Upper lobe of right lung (tissue), 1 donor: ENCODE measurements around the gene DIRAS1. TPM values are rescaled to one million over a fixed set of nuclear protein-coding genes. Genes with fewer than 3 reads are reported as not detected.

Experiments used
- ATAC-seq: fragments of 200-7000 bp; cut with Tn5 transposase; one replicate; pipeline ENCODE4 v1.9.1; 2020; ENCODE audit warnings: mild to moderate bottlenecking, moderate library complexity
- DNase-seq: peaks from one replicate; pipeline ENCODE4 v3.0.0-alpha.2; 2020
- H3K27ac ChIP-seq: fragments of 200-600 bp; one replicate; pipeline ENCODE4 v1.8.0; 2022
- H3K27me3 ChIP-seq: fragments of 200-600 bp; one replicate; pipeline ENCODE4 v1.8.0; 2022; ENCODE audit warnings: mild to moderate bottlenecking
- H3K36me3 ChIP-seq: fragments of 200-600 bp; one replicate; pipeline ENCODE4 v1.8.0; 2022
- H3K4me1 ChIP-seq: fragments of 200-600 bp; one replicate; pipeline ENCODE4 v1.8.0; 2022
- H3K4me3 ChIP-seq: fragments of 200-600 bp; one replicate; pipeline ENCODE4 v1.8.0; 2022; ENCODE audit warnings: mild to moderate bottlenecking
- H3K9me3 ChIP-seq: fragments of 200-600 bp; one replicate; pipeline ENCODE4 v1.8.0; 2022
- intact Hi-C: fragments of 100-400 bp; cut with DNase I; formaldehyde crosslinking; loops from one replicate; pipeline ENCODE4 v1.11.0; 2022
- total RNA-seq: library from RNA; stranded (reverse); fragmentation: NEBNext Ultra II Directional; extraction: Animal tissue kit (Norgen Biotek cat#: 25700); gene quantifications from one replicate; pipeline ENCODE4 v1.2.1, GENCODE V29; 2021
- TF ChIP-seq, protein P1 (sequence below): fragments of 200-600 bp; IDR thresholded peaks from one replicate; pipeline ENCODE4 v1.8.0; 2022; ENCODE audit warnings: antibody characterized with exemption
- donor health status: DM: no; HTN: yes; CAD: no; lungs with severe emphysema.

DIRAS1 gene
- total RNA-seq, 1 donor from 2014 or later, result 1.8 TPM

DNA sequence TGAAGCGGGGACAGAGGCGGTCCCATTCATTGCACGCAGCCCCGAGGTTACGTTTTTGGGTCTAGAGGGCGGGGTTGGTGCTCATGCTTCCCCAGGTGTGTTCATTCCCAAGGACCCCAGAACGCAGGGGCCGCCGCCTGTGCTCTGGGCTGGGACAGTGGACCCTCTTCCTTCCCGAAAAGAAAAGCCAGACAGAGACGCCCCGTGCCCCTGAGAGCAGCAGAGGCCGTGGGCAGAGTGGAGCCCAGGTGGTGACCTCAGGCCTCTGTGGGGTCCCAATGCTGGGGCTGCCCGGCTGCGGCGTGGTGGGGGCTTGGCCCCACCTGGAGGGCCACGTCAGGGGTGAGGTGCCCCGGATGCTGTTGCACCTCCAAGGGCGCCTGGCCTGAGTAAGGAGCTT, 46.5 kb upstream of the DIRAS1 start:
- intact Hi-C loops, result loop anchor here (10.0 kb wide), 1 partner anchor 123 kb away; no protein-coding TSS in a partner anchor
- H3K4me3 ChIP-seq, result no peak overlapping the region
- no peaks in the 10 kb centered on the region for H3K9me3 ChIP-seq
- H3K4me1 ChIP-seq, result peaks cover 8% of the 10 kb centered on the region
- H3K27me3 ChIP-seq, result no peaks in the 10 kb centered on the region
- DNase-seq (no peak), ATAC-seq (no peak)
- H3K36me3 ChIP-seq, result peaks cover 60% of the 10 kb centered on the region
- TF ChIP-seq, protein P1, sequence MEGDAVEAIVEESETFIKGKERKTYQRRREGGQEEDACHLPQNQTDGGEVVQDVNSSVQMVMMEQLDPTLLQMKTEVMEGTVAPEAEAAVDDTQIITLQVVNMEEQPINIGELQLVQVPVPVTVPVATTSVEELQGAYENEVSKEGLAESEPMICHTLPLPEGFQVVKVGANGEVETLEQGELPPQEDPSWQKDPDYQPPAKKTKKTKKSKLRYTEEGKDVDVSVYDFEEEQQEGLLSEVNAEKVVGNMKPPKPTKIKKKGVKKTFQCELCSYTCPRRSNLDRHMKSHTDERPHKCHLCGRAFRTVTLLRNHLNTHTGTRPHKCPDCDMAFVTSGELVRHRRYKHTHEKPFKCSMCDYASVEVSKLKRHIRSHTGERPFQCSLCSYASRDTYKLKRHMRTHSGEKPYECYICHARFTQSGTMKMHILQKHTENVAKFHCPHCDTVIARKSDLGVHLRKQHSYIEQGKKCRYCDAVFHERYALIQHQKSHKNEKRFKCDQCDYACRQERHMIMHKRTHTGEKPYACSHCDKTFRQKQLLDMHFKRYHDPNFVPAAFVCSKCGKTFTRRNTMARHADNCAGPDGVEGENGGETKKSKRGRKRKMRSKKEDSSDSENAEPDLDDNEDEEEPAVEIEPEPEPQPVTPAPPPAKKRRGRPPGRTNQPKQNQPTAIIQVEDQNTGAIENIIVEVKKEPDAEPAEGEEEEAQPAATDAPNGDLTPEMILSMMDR, result no peak
- no peak overlapping the region for H3K27ac ChIP-seq

DNA sequence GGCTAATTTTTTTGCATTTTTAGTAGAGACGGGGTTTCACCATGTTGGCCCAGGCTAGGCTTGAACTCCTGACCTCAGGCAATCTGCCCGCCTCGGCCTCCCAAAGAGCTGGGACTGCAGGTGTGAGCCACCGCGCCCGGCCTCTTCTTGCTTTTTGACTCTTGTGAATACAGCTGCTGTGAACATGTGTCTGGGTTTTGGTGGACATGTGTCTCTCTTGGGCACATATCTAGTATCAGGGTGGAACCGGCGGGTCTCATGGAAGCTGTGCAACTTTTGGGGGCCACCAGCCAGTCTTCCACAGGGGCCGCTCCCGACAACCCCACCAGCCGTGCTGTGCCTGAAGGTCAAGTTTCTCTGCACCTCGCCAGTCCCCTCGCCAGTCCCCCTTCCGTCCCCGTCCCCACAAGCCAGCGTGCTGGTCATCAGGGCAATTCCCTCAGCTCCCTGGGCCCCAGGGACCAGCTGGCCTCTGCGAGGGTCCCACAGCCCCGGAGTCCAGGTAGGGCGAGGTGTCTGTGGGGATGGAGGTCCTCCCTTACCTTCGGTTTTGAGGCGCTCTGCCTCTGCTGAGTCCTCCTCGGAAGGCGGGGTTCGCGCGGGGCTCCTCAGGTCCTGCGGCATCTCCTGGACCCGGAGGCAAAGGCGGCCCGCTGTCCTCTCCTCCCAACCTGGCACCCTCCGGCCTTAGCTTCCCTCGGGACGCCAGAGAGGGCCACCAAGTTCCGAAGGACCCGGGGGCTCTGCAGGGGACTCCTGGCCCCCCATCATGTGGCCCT, 45.6 kb upstream of the DIRAS1 start:
- Histone ChIP-seq H3K9me3 (no peaks in the 10 kb centered on the region), H3K36me3 (peaks cover 69% of the 10 kb centered on the region), H3K4me1 (peaks cover 8% of the 10 kb centered on the region), H3K27ac (no peak overlapping the region), H3K4me3 (no peak overlapping the region), H3K27me3 (no peaks in the 10 kb centered on the region)
- TF ChIP-seq, protein P1, result no peak
- ATAC-seq (no peak), DNase-seq (no peak)
- intact Hi-C loops, result loop anchor here (10.0 kb wide), 1 partner anchor 122 kb away; no protein-coding TSS in a partner anchor

DNA sequence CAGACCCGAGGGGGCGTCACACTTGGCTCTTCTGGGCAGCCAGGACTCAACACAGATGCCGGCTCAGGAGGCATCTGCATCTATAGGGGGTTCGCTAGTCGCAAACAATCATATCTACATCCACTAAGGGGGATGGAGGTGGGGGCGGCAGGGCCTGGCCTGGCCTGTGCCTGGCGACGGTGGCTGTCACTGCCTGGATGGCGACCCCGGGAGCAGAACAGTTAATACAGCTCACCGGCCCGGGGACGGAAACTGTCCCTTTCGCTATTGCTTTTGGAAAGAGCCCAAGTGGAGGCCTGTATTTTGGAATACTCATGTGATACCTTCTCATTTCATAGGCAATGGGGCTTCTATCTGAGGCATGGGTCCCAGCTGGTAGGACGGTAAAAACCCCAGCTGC, 44.2 kb upstream of the DIRAS1 start:
- ATAC-seq (no peak), DNase-seq (no peak)
- H3K36me3 ChIP-seq, result peaks cover 83% of the 10 kb centered on the region
- no peaks in the 10 kb centered on the region for H3K9me3 ChIP-seq
- TF ChIP-seq, protein P1, result no peak
- no peaks in the 10 kb centered on the region for H3K27me3 ChIP-seq
- H3K4me1 ChIP-seq, result peaks cover 4% of the 10 kb centered on the region
- intact Hi-C loops, result loop anchor here (10.0 kb wide), 1 partner anchor 121 kb away; no protein-coding TSS in a partner anchor
- H3K27ac ChIP-seq, result no peak overlapping the region
- no peak overlapping the region for H3K4me3 ChIP-seq

DNA sequence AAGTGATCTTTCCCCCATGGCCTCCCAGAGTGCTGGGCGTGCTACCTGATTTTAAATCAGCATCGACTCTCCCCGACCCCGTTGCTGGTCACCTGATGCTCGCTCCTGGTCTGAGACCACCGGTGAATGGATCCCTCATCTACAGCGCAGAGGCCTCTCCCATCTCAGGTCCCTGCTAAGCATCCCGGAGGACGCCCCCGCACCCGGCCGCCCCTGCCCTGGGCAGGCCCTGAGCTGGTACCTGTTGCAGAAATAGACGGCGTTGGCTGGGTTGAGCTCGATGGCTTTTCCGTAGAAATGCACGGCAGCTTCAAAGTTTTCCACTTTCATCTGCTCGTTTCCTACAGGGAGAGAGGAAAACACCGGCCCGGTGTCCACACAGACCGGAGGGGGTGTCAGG, 43.8 kb upstream of the DIRAS1 start:
- intact Hi-C loops, result loop anchor here (10.0 kb wide), 1 partner anchor 120 kb away; no protein-coding TSS in a partner anchor
- Histone ChIP-seq H3K36me3 (peaks cover 83% of the 10 kb centered on the region), H3K27ac (no peak overlapping the region), H3K4me3 (no peak overlapping the region), H3K4me1 (peaks cover under 1% of the 10 kb centered on the region), H3K27me3 (no peaks in the 10 kb centered on the region), H3K9me3 (no peaks in the 10 kb centered on the region)
- TF ChIP-seq, protein P1, result no peak
- DNase-seq (no peak), ATAC-seq (no peak)

DNA sequence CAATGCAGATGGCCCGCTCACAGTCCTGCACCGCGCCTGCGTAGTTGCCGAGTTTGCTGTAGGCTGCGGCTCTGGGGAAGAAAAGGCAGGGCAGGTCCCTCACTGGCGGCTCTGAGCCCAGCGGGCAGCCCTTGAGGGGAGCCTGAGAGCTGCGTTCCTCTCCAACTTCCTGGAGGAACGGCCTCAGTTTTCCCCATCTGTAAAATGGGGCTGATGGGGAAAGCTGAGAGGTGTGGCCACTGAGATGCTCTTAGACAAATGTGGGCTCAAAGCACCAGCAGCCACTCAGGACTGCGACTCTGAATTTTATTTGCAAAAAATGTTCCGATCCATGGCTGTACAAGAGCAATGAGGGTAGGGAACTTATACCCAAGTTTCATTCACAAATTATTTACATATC, 42.5 kb upstream of the DIRAS1 start:
- no peak for ATAC-seq
- H3K9me3 ChIP-seq, result no peaks in the 10 kb centered on the region
- no peaks in the 10 kb centered on the region for H3K4me1 ChIP-seq
- H3K27ac ChIP-seq, result no peak overlapping the region
- no peak overlapping the region for H3K4me3 ChIP-seq
- peaks cover 86% of the 10 kb centered on the region for H3K36me3 ChIP-seq
- intact Hi-C loops, result loop anchor here (10.0 kb wide), 1 partner anchor 119 kb away; no protein-coding TSS in a partner anchor
- DNase-seq, result no peak
- H3K27me3 ChIP-seq, result no peaks in the 10 kb centered on the region
- TF ChIP-seq, protein P1, result no peak
